COR-L47 (cell line): ENCODE data around the gene RNF215.
A peak's percentile ranks its signal among the peaks of the same experiment; 100 is the strongest.

Experiments used
- DNase-seq: peaks from one replicate; lab custom pipeline; 2025; lab: John Stamatoyannopoulos, UW

RNF215 gene

GRCh38 chr22:30397656-30398635, 10.7 kb upstream of the RNF215 start:
- no peak for DNase-seq

DNA sequence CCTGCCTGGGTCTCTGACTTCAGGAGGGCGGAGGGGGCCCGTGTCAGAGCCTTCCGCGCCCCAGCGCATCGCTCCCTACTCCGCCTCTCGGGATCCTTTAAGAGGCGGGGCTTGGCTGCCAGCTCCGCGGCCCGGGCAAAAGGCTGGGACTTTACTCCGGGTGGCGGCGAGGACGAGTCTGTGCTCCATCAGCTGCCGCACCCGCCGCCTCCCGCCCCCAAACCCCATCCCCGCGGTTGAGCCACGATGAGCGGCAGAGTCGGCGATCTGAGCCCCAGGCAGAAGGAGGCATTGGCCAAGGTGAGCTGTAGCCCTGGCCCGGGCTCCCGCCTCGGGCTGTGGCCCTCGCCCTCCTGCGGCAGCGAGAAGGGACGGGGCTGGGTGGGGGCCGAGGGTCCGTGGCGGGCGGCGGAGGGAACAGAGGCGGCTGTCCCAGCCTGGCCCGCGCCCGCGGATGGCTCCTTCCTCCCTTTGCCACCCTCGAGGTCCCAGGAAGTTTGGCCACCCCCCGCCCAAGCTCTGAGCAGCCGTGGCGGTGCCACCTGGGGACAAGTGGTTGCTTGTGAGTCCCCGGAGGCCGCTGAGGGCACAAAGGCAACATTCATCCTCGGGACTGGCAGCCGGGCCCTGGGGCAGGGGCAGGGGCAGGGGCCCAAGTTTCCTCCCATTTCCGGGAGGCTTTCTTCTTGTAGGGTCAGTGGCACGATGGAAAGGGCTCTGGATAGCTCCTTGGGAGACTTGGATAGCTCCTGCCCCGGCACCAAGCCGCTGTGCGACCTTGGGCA, 9.9 kb upstream of the RNF215 start, which contains the start of gene SEC14L2:
SEC14L2 (plus strand) TSS at position 148 of the 785 bp plus-strand sequence; CDS start at position 247, 99 bp downstream.
- peak; percentile 38 for DNase-seq

GRCh38 chr22:30393885-30394284, 6.7 kb upstream of the RNF215 start:
- no peak for DNase-seq

- DNase-seq, result no peak
Measured at GRCh38 chr22:30393322-30393680, 6.1 kb upstream of the RNF215 start.

DNA sequence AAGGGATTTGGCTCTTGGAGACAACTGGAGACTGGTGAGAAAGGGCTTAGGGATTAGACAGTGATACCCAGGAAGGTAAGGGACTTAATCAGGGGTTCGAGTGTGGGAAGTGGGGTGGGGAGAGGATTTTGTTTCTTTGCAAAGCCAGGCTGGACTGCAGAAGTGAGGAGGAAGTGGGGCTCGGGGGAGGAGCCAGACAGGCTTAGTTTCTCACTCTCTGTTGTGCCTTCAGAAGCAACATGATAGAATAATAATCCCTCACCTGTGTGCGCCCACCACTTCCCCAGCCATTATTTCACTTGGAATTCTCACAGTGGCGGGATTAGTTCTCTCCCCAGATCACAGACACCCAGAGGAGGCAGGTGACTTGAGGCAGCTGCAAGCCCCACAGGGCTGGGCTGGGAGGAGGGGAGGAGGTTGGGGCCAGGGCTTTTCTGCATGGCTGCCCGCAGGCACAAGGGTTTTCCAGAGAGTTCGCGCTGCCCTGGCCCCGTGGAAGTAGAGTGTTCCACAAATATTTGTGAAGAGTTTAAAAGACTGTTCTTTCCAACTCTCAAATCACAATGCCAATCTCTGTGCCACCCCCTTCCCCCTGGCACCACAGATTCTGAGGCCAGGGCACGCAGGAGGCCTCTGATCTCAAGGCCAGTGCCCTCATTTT, 5.6 kb upstream of the RNF215 start:
- no peak for DNase-seq

GRCh38 chr22:30390974-30391691, 3.9 kb upstream of the RNF215 start:
- peak; percentile 71 for DNase-seq

DNA sequence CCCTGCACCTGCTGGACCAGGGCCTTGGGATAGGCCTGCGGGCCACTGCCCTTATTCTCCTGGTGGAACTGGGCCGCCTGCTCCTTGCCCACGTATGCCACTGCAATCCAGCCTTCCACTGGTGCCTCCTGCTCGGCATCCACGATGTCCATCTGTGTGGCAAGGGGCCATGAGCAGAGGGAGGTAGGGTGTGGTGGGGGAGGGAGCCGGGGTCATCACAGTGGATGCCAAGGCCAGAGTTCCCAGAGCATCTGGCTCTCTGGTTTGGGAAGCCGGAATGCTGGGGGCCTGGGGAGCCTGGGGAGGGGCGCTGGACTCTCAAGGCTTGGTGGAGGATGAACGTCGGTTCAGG, 627 bp downstream of the RNF215 start:
- DNase-seq, result no peak

GRCh38 chr22:30385942-30386341, 1.3 kb downstream of the RNF215 start:
- DNase-seq, result no peak

- DNase-seq, result no peak
Measured at GRCh38 chr22:30383061-30383460, 4.2 kb downstream of the RNF215 start.

- DNase-seq, result no peak
Measured at GRCh38 chr22:30382340-30382739, 4.9 kb downstream of the RNF215 start.

DNA sequence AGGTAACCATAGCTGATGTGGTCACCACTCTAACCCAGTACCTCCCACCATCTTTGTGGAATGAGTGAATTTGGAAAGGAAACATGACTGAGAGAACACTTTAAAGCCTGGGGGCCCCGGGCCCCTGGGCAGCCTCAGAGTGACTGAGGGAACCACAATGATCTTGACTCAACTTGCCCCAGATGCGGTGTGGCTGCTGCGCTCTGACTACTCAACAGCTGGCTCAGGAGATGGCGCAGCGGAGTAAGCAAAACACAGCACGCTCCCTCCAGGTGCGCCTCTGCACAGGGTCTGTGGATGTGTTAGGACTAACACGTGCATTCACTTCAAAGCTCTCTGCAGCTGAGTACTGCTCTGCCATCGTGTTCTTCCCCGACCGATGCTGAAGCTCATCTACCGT, 5.9 kb downstream of the RNF215 start:
- no peak for DNase-seq

GRCh38 chr22:30380011-30380410, 7.2 kb downstream of the RNF215 start:
- DNase-seq, result no peak

- DNase-seq, result no peak
Measured at GRCh38 chr22:30375312-30375849, 11.8 kb downstream of the RNF215 start.

GRCh38 chr22:30373331-30374325, 13.6 kb downstream of the RNF215 start:
- DNase-seq, result no peak

DNA sequence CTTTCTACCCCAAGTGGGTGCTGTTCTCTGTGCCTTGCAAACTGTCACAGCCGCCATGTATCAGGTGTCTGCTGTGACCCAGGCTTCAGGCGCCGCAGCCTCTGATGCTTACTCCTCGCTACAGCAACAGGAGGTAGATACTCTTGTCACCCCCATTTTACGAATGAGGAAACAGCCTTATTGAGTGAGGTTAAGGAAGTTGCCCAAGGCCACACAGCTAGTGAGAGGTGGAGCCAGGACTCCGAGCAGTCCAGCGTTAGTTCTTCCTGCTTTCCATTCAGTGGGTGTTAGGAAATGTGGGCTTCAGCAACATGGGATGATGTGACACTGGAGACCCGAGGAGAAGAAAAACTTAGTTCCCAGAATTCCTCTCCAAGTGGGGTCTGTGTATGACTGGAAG, 14.3 kb downstream of the RNF215 start:
- DNase-seq, result no peak

GRCh38 chr22:30371981-30372380, 15.2 kb downstream of the RNF215 start:
- no peak for DNase-seq

DNA sequence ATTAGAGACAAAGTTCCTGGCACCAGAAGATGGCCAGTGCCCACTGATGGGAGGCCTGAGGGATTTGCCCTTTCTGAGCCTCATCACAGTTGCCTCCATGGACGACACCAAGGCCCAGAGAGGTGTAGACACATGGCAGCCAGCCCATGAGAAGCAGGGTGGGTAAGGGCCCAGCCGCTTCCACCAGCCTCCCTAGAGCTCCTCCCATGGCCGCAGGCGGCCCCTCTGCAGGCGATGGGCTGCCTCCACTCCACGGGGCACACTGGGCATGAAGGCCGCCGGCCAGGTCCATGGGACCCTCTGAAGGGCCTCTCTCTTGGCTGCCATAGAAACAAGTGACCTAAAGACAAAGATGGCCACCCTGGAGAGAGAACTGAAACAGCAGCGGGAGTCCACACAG, 15.9 kb downstream of the RNF215 start:
- DNase-seq, result no peak

- DNase-seq, result no peak
Measured at GRCh38 chr22:30370641-30371230, 16.5 kb downstream of the RNF215 start.

DNA sequence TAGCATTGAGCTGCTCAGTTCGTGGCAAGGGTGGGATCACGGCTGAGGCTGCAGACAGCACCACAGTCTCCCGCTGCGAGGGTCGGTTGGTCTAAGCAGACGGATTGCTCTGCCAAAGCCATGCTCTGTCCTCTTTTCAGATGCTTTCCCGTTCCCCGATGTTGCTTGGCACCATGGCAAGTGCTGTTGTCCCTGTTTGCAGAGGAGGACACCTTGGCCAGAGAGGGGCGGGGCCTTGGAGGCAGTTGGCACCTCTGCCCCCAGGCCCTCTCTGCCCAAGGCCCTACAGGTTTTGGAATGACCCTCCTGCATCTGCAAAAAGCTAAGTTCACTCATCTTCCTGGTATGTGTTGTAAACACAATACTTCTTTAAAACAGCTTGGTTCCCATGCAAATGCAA, 18.8 kb downstream of the RNF215 start:
- DNase-seq, result no peak

GRCh38 chr22:30365891-30366290, 21.3 kb downstream of the RNF215 start:
- no peak for DNase-seq
